Measurements from ENCODE around the gene CBLIF. TPM values are rescaled to one million over a fixed set of nuclear protein-coding genes. Genes with fewer than 3 reads are reported as not detected.

Gene CBLIF
- total and polyA plus RNA-seq, 2 of the 8 experiments (the other 6 are each of a cell fraction or from before 2014, with no cell fraction given): not detected

- Histone ChIP-seq H2BK12ac (ENCODE audit: low read depth, low read length) (no peak overlapping the region), H4K20me1 (replicated peaks in 1 of 2; ENCODE audit: control insufficient read depth in 1 of 2, insufficient read depth in 2 of 2, low read length in 2 of 2) (peaks cover 3 to 4% of the 10 kb centered on the region in 2 experiments), H3K9ac (replicated peaks in 1 of 4; ENCODE audit: extremely low read depth in 1 of 4, low read depth in 3 of 4, low read length in 3 of 4) (no peak overlapping the region), H3K4me2 (ENCODE audit: insufficient read depth in 1 of 2, low read depth in 2 of 2, low read length in 2 of 2) (no peak overlapping the region), H2BK20ac (ENCODE audit: low read length) (no peak overlapping the region), H3K27ac (ENCODE audit: low read depth, low read length) (no peak overlapping the region), H2AFZ (ENCODE audit: low read length) (no peak overlapping the region), H4K8ac (ENCODE audit: extremely low read depth, insufficient read depth, low read length) (no peak overlapping the region), H3K4me1 (replicated peaks in 1 of 4; ENCODE audit: control insufficient read depth in 3 of 4, insufficient read depth in 4 of 4, low read length in 3 of 4) (no peaks in the 10 kb centered on the region), H4K91ac (replicated peaks; ENCODE audit: insufficient read length, low read length) (no peak overlapping the region), H2BK5ac (ENCODE audit: low read depth, low read length) (no peak overlapping the region), H4K5ac (ENCODE audit: insufficient read length, low read depth, low read length) (no peak overlapping the region), H2AK5ac (ENCODE audit: low read depth, low read length) (no peak overlapping the region), H2BK120ac (replicated peaks; ENCODE audit: low read depth, low read length) (no peak overlapping the region), H3K18ac (ENCODE audit: extremely low read depth, low read length) (no peak overlapping the region), H3K23me2 (ENCODE audit: low read depth, low read length) (no peaks in the 10 kb centered on the region), H3K9me3 (ENCODE audit: insufficient read depth in 2 of 2, low read depth in 1 of 2, low read length in 1 of 2) (peaks cover 0 to 4% of the 10 kb centered on the region in 2 experiments; a peak in 1 of 4 replicates), H3K4me3 (ENCODE audit: extremely low read depth in 1 of 4, insufficient read depth in 2 of 4, low read depth in 3 of 4, low read length in 4 of 4) (no peak overlapping the region), H3K4ac (replicated peaks; ENCODE audit: insufficient read length, low read depth, low read length) (no peak overlapping the region), H3K27me3 (replicated peaks in 1 of 4; ENCODE audit: control insufficient read depth in 3 of 4, extremely low read depth in 1 of 4, insufficient read depth in 3 of 4, low read length in 3 of 4) (no peaks in the 10 kb centered on the region), H3K36me3 (ENCODE audit: control insufficient read depth in 2 of 4, insufficient read depth in 4 of 4, low read length in 3 of 4) (peaks cover 2 to 24% (median 9%) of the 10 kb centered on the region in 4 experiments; a peak in 5 of 8 replicates), H3K79me1 (ENCODE audit: low read depth, low read length) (peaks cover 2% of the 10 kb centered on the region; the same call in 1 of the 2 replicates), H3K23ac (ENCODE audit: insufficient read length) (no peak overlapping the region), H2BK15ac (ENCODE audit: low read length) (no peak overlapping the region), H3K14ac (ENCODE audit: insufficient read length) (no peak overlapping the region), H3K56ac (replicated peaks; ENCODE audit: insufficient read length, low read depth, low read length) (no peak overlapping the region), H3K79me2 (ENCODE audit: control insufficient read depth in 1 of 2, insufficient read depth in 2 of 2, low read length in 2 of 2) (no peaks in the 10 kb centered on the region)
- POLR2A ChIA-PET (ENCODE audit: partially characterized antibody): no interaction called here
- FAIRE-seq (no peak), DNase-seq (ENCODE audit: low read depth in 1 of 2, low spot score in 2 of 2) (no peak)
- CTCF ChIA-PET (ENCODE audit: partially characterized antibody): interaction anchor here (1.2 kb wide), 1 partner anchor 12 kb away, joined by 4 read pairs; no protein-coding TSS in a partner anchor
- WGBS, 2 experiments (ENCODE audit: extremely low coverage in 1 of 2, insufficient coverage in 1 of 2, insufficient read length in 1 of 2, insufficient replicate concordance in 2 of 2, low coverage in 1 of 2, low lambda C conversion rate in 2 of 2, missing lambda C conversion rate in 1 of 2): 93% methylated on average over 1 of the region's 1 CpG; no CpG with 5 or more reads in 1 of the 2 experiments
- TF ChIP-seq CREB1 (IDR thresholded peaks at IDR 0.05) (no peak), SP1 (IDR thresholded peaks at IDR 0.05; ENCODE audit: low read depth, low read length) (no peak), SP2 (IDR thresholded peaks at IDR 0.05; ENCODE audit: low read length) (no peak), CHD2 (IDR thresholded peaks at IDR 0.05; ENCODE audit: low read length) (no peak), GABPA (IDR thresholded peaks at IDR 0.05; ENCODE audit: borderline replicate concordance, insufficient read depth, low read length) (no peak), BCL11A (IDR thresholded peaks at IDR 0.05; ENCODE audit: low read depth in 2 of 2, low read length in 2 of 2) (no peak), E2F6 (IDR thresholded peaks at IDR 0.05) (no peak), EP300 (IDR thresholded peaks at IDR 0.05; ENCODE audit: borderline replicate concordance in 1 of 2, low read depth in 2 of 2, low read length in 2 of 2) (no peak), JUND (IDR thresholded peaks at IDR 0.05; ENCODE audit: low read length) (no peak), CBX5 (IDR thresholded peaks at IDR 0.05; ENCODE audit: low read depth, low read length) (no peak), KDM1A (IDR thresholded peaks at IDR 0.05; ENCODE audit: borderline replicate concordance, low read length) (no peak), TCF12 (IDR thresholded peaks at IDR 0.05; ENCODE audit: low read depth, low read length) (no peak), ATF3 (IDR thresholded peaks at IDR 0.05; ENCODE audit: insufficient read depth, low read depth, low read length) (no peak)
These were observed 65.8 kb downstream of the CBLIF start for GRCh38 chr11:59779487-59779886.

Measured in H1 (cell line).